Body of pancreas (tissue), 4 donors: Measurements from ENCODE around the gene SEZ6L. TPM values are rescaled to one million over a fixed set of nuclear protein-coding genes. Genes with fewer than 3 reads are reported as not detected.

Source experiments
- ATAC-seq: fragments of 150-250 bp; one replicate; pipeline ENCODE4 v1.9.1; 2016
- DNase-seq, 4 donors: peaks; one replicate each; pipeline ENCODE4 v3.0.0-alpha.2; 2019
- H3K27ac ChIP-seq, 4 donors: fragments of 200-600 bp; sonication (generic); 1 replicate in 3 of 4; 2 replicates in 1 of 4; pipeline versions ENCODE4 v1.5.1 to v1.6.1; 2016 to 2019; ENCODE audit warnings: mild to moderate bottlenecking in 1 of 4, mixed read lengths in 1 of 4, moderate library complexity in 1 of 4
- H3K27me3 ChIP-seq, 2 donors: fragments of 200-600 bp; sonication (generic); one replicate each; pipeline ENCODE4 v1.6.0; 2016; ENCODE audit warnings: mild to moderate bottlenecking in 1 of 2
- H3K36me3 ChIP-seq, 2 donors: fragments of 200-600 bp; sonication (generic); replicated peaks in 1 of 2; 2 replicates each; pipeline ENCODE4 v1.5.1; 2016; ENCODE audit warnings: low read depth in 2 of 2; ENCODE audit not compliant: insufficient read depth in 1 of 2
- H3K4me1 ChIP-seq: fragments of 200-600 bp; sonication (generic); one replicate; pipeline ENCODE4 v1.6.0; 2016
- H3K4me3 ChIP-seq, 2 donors: fragments of 200-600 bp; sonication (generic); 1 replicate in 1 of 2; 2 replicates in 1 of 2; pipeline ENCODE4 v1.5.1; 2016 to 2019
- H3K9me3 ChIP-seq, 3 donors: fragments of 200-600 bp; sonication (generic); 1 replicate in 2 of 3; 2 replicates in 1 of 3; pipeline ENCODE4 v1.5.1; 2016
- CTCF ChIP-seq, 7 experiments: fragments of 450-650 bp in 4 of 7; fragments of 200-600 bp in 3 of 7; sonication (generic) in 3 of 7; IDR thresholded peaks; one replicate each; pipeline ENCODE4 v1.5.1; 2016 to 2019; ENCODE audit warnings: antibody characterized with exemption in 7 of 7
- POLR2A ChIP-seq, 3 donors: fragments of 450-650 bp; IDR thresholded peaks; one replicate each; pipeline ENCODE4 v1.6.1; 2016; ENCODE audit warnings: antibody characterized with exemption in 3 of 3, mild to moderate bottlenecking in 2 of 3
- WGBS, 2 donors: methylation state at CpG; one replicate each; pipeline ENCODE4 v1.1.5; 2017; 5-methylcytosine and 5-hydroxymethylcytosine counted together
- intact Hi-C: fragments of 100-400 bp; cut with DNase I; formaldehyde crosslinking; loops from one replicate; pipeline ENCODE4 v1.15.1; 2023
- total RNA-seq, 2 donors: library from RNA; depleted of rRNA; stranded (reverse); fragments of >200 nt; gene quantifications; one replicate each; pipeline ENCODE4 v1.1.0, GENCODE V29; 2016

Gene SEZ6L
- total RNA-seq, 2 donors from 2014 or later: 0.33 to 0.52 TPM

GRCh38 chr22:26185190-26185589, 15.9 kb downstream of the SEZ6L start:
- Histone ChIP-seq H3K36me3 (no peaks in the 10 kb centered on the region), H3K4me1 (no peaks in the 10 kb centered on the region), H3K27ac (no peak overlapping the region), H3K9me3 (no peaks in the 10 kb centered on the region), H3K27me3 (no peaks in the 10 kb centered on the region), H3K4me3 (no peak overlapping the region)
- WGBS, 2 donors: 71 to 88% methylated on average over 2 of the region's 2 CpGs
- intact Hi-C loops: no loop called here
- TF ChIP-seq CTCF (IDR thresholded peaks at IDR 0.05): no peak
- TF ChIP-seq POLR2A (IDR thresholded peaks at IDR 0.05): no peak
- DNase-seq (no peak), ATAC-seq (no peak)

GRCh38 chr22:26188341-26188740, 19.1 kb downstream of the SEZ6L start:
- Histone ChIP-seq H3K27me3 (no peaks in the 10 kb centered on the region), H3K36me3 (no peaks in the 10 kb centered on the region), H3K4me3 (no peak overlapping the region), H3K9me3 (no peaks in the 10 kb centered on the region), H3K4me1 (no peaks in the 10 kb centered on the region), H3K27ac (no peak overlapping the region)
- WGBS, 2 donors: 49 to 65% methylated on average over 4 of the region's 4 CpGs
- no peak for TF ChIP-seq POLR2A (IDR thresholded peaks at IDR 0.05)
- TF ChIP-seq CTCF (IDR thresholded peaks at IDR 0.05): no peak
- ATAC-seq (no peak), DNase-seq (no peak)
- intact Hi-C loops: no loop called here

GRCh38 chr22:26194313-26194712, 25.1 kb downstream of the SEZ6L start:
- Histone ChIP-seq H3K4me3 (no peak overlapping the region), H3K27ac (no peak overlapping the region), H3K9me3 (no peaks in the 10 kb centered on the region), H3K36me3 (no peaks in the 10 kb centered on the region), H3K4me1 (no peaks in the 10 kb centered on the region), H3K27me3 (no peaks in the 10 kb centered on the region)
- 65 to 75% methylated on average over 3 of the region's 3 CpGs for WGBS, 2 donors
- ATAC-seq (no peak), DNase-seq (no peak)
- intact Hi-C loops: no loop called here
- no peak for TF ChIP-seq CTCF (IDR thresholded peaks at IDR 0.05)
- no peak for TF ChIP-seq POLR2A (IDR thresholded peaks at IDR 0.05)

GRCh38 chr22:26194877-26195276, 25.6 kb downstream of the SEZ6L start:
- no peaks in the 10 kb centered on the region for H3K27me3 ChIP-seq
- DNase-seq (no peak), ATAC-seq (no peak)
- H3K4me1 ChIP-seq: no peaks in the 10 kb centered on the region
- H3K9me3 ChIP-seq: no peaks in the 10 kb centered on the region
- intact Hi-C loops: no loop called here
- H3K4me3 ChIP-seq: no peak overlapping the region
- WGBS, 2 donors: 30 to 35% methylated on average over 2 of the region's 2 CpGs
- no peaks in the 10 kb centered on the region for H3K36me3 ChIP-seq
- no peak for TF ChIP-seq POLR2A (IDR thresholded peaks at IDR 0.05)
- no peak overlapping the region for H3K27ac ChIP-seq

- H3K27me3 ChIP-seq: no peaks in the 10 kb centered on the region
- H3K27ac ChIP-seq: no peak overlapping the region
- no peak overlapping the region for H3K4me3 ChIP-seq
- no peaks in the 10 kb centered on the region for H3K9me3 ChIP-seq
- 12 to 27% methylated on average over 3 of the region's 3 CpGs for WGBS, 2 donors
- no peak for TF ChIP-seq POLR2A (IDR thresholded peaks at IDR 0.05)
- no peaks in the 10 kb centered on the region for H3K36me3 ChIP-seq
- intact Hi-C loops: no loop called here
- no peaks in the 10 kb centered on the region for H3K4me1 ChIP-seq
- DNase-seq (no peak), ATAC-seq (no peak)
These were observed 27.4 kb downstream of the SEZ6L start for GRCh38 chr22:26196657-26197056.

- Histone ChIP-seq H3K27ac (no peak overlapping the region), H3K36me3 (no peaks in the 10 kb centered on the region), H3K9me3 (no peaks in the 10 kb centered on the region), H3K27me3 (no peaks in the 10 kb centered on the region), H3K4me3 (no peak overlapping the region), H3K4me1 (no peaks in the 10 kb centered on the region)
- no peak for ATAC-seq
- intact Hi-C loops: no loop called here
- TF ChIP-seq CTCF (IDR thresholded peaks at IDR 0.05) (no peak), POLR2A (IDR thresholded peaks at IDR 0.05) (no peak)
- 84 to 96% methylated on average over 1 of the region's 1 CpG for WGBS, 2 donors
- DNase-seq: no peak
These were observed 28.2 kb downstream of the SEZ6L start for GRCh38 chr22:26197425-26197824.
